ENCODE results near the gene LIPA. TPM values are rescaled to one million over a fixed set of nuclear protein-coding genes. Genes with fewer than 3 reads are reported as not detected.
A peak's percentile ranks its signal among the peaks of the same experiment; 100 is the strongest.

Gene LIPA
- 10 to 100 TPM; 25.6 to 37.2 TPM for total RNA-seq

GRCh38 chr10:89251409-89252224 lies at the start of gene LIPA:
Gene LIPA, minus strand, starts transcription at chr10:89251775. Its CDS starts 4,127 bp downstream, at chr10:89247648.
- Histone ChIP-seq H3K27me3 (replicated peaks; ENCODE audit: insufficient read depth) (no peaks in the 10 kb centered on the region), H3K4me1 (replicated peaks) (no peaks in the 10 kb centered on the region), H3K27ac (peak within 1 kb of the TSS; percentile 66 to 70), H3K9me3 (no peaks in the 10 kb centered on the region), H3K4me3 (peak within 1 kb of the TSS; percentile 60 to 80), H3K36me3 (no peaks in the 10 kb centered on the region)
- under 1% methylated on average over 53 of the region's 53 CpGs for WGBS
- intact Hi-C loops (cut with DNase I): loop anchor here (10.0 kb wide), 1 partner anchor 313 kb away; no protein-coding TSS in a partner anchor
- DNase-seq (ENCODE audit: low spot score): peak; percentile 96
- TF ChIP-seq POLR2AphosphoS5 (IDR thresholded peaks at IDR 0.05) (peak; percentile 95), POLR2A (IDR thresholded peaks at IDR 0.05) (peak; percentile 61), CTCF (IDR thresholded peaks at IDR 0.05) (no peak)

GRCh38 chr10:89301232-89301631 lies 49.7 kb upstream of the LIPA start:
- Histone ChIP-seq H3K9me3 (no peaks in the 10 kb centered on the region), H3K36me3 (no peaks in the 10 kb centered on the region), H3K27me3 (replicated peaks; ENCODE audit: insufficient read depth) (no peaks in the 10 kb centered on the region), H3K4me3 (peak overlapping the region; percentile 36 to 42), H3K27ac (peak overlapping the region; percentile 80 to 85), H3K4me1 (replicated peaks) (peaks cover 4% of the 10 kb centered on the region)
- intact Hi-C loops (cut with DNase I): no loop called here
- WGBS: 14% methylated on average over 2 of the region's 2 CpGs
- DNase-seq (ENCODE audit: low spot score): no peak
- no peak for TF ChIP-seq CTCF (IDR thresholded peaks at IDR 0.05)
- no peak for TF ChIP-seq POLR2A (IDR thresholded peaks at IDR 0.05)
- TF ChIP-seq POLR2AphosphoS5 (IDR thresholded peaks at IDR 0.05): no peak

DNA sequence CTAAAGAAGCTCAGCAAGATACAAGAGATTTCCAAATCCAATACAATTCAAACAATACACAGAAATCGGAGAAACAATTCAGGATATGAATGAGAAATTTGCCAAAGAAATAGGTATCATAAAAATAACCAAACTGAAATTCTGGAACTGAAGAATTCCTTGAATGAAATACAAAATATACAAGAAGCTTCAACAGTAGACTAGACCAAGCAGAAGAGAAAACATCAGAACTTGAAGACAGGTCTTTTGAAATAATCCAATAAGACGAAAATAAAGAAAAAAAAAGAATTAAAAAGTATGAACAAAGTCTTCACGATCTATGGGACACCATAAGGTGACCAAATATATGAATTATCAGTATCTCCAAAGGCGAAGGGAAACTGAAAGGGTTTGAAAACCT lies 47.5 kb upstream of the LIPA start:
- no peaks in the 10 kb centered on the region for H3K36me3 ChIP-seq
- H3K27ac ChIP-seq: no peak overlapping the region
- DNase-seq (ENCODE audit: low spot score): no peak
- no peak overlapping the region for H3K4me3 ChIP-seq
- no peaks in the 10 kb centered on the region for H3K9me3 ChIP-seq
- intact Hi-C loops (cut with DNase I): no loop called here
- no peaks in the 10 kb centered on the region for H3K27me3 ChIP-seq (replicated peaks; ENCODE audit: insufficient read depth)
- 81% methylated on average over 4 of the region's 4 CpGs for whole genome bisulfite sequencing
- peaks cover 4% of the 10 kb centered on the region for H3K4me1 ChIP-seq (replicated peaks)
- no peak for TF ChIP-seq POLR2A (IDR thresholded peaks at IDR 0.05)
- TF ChIP-seq CTCF (IDR thresholded peaks at IDR 0.05): no peak
- TF ChIP-seq POLR2AphosphoS5 (IDR thresholded peaks at IDR 0.05): no peak

DNA sequence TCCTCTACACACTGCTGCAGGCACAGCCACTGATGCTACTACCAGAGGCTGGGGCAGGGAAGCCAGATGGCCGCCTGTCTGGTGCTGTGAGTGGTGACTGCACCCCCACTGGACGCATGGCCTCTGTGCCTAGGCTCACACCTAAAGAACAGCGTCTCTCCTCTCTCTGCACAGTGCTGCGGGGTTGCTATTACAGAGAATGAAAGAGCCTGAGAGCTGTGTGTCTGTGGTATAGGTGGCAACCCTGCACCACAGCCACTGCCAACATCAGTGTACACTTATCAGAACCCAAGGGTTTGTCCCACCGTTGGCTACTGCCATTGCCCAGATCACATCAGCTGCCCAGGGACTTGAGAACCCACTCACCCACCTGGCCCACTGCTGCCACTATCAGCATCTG lies 46.2 kb upstream of the LIPA start:
- TF ChIP-seq CTCF (IDR thresholded peaks at IDR 0.05) (no peak), POLR2AphosphoS5 (IDR thresholded peaks at IDR 0.05) (no peak), POLR2A (IDR thresholded peaks at IDR 0.05) (no peak)
- Histone ChIP-seq H3K4me1 (replicated peaks) (peaks cover 4% of the 10 kb centered on the region), H3K27me3 (replicated peaks; ENCODE audit: insufficient read depth) (no peaks in the 10 kb centered on the region), H3K9me3 (no peaks in the 10 kb centered on the region), H3K4me3 (no peak overlapping the region), H3K36me3 (no peaks in the 10 kb centered on the region), H3K27ac (no peak overlapping the region)
- intact Hi-C loops (cut with DNase I): no loop called here
- WGBS: 94% methylated on average over 5 of the region's 5 CpGs
- no peak for DNase-seq (ENCODE audit: low spot score)

- intact Hi-C loops (cut with DNase I): no loop called here
- H3K9me3 ChIP-seq: no peaks in the 10 kb centered on the region
- no peak overlapping the region for H3K27ac ChIP-seq
- DNase-seq (ENCODE audit: low spot score): no peak
- WGBS: 100% methylated on average over 4 of the region's 4 CpGs
- TF ChIP-seq POLR2A (IDR thresholded peaks at IDR 0.05) (no peak), POLR2AphosphoS5 (IDR thresholded peaks at IDR 0.05) (no peak), CTCF (IDR thresholded peaks at IDR 0.05) (no peak)
- peaks cover 4% of the 10 kb centered on the region for H3K4me1 ChIP-seq (replicated peaks)
- no peaks in the 10 kb centered on the region for H3K27me3 ChIP-seq (replicated peaks; ENCODE audit: insufficient read depth)
- H3K4me3 ChIP-seq: no peak overlapping the region
- no peaks in the 10 kb centered on the region for H3K36me3 ChIP-seq
Measured at GRCh38 chr10:89297356-89297755, 45.8 kb upstream of the LIPA start.
